Cardiac muscle cell (in vitro differentiated cells and primary cell): ENCODE data around the gene EDARADD. TPM values are rescaled to one million over a fixed set of nuclear protein-coding genes. Genes with fewer than 3 reads are reported as not detected.
"Not testable (repeated sequence)": the region's sequence is repeated elsewhere in the genome, so short reads cannot be mapped to it uniquely, and the experiment has no call there.

ENCODE experiments used
- DNase-seq, 2 donors: peaks; one replicate each; pipeline versions ENCODE4 v3.0.0 to v3.0.0-alpha.2; 2010 to 2017; ENCODE audit warnings: low read depth in 1 of 2, low spot score in 1 of 2
- H3K27ac ChIP-seq: fragments of 200-600 bp; sonication (generic); 2 replicates; pipeline ENCODE4 v1.5.1; 2016
- H3K27me3 ChIP-seq: fragments of 200-600 bp; sonication (generic); 2 replicates; pipeline ENCODE4 v1.6.0; 2016; ENCODE audit warnings: control low read depth
- H3K36me3 ChIP-seq: fragments of 200-600 bp; sonication (generic); 2 replicates; pipeline ENCODE4 v1.5.1; 2016; ENCODE audit warnings: control low read depth
- H3K4me1 ChIP-seq: fragments of 200-600 bp; sonication (generic); 2 replicates; pipeline ENCODE4 v1.8.1; 2017; ENCODE audit warnings: low read depth, mild to moderate bottlenecking, mixed run types
- H3K4me3 ChIP-seq: fragments of 200-600 bp; sonication (generic); 2 replicates; pipeline ENCODE4 v1.5.1; 2016; ENCODE audit warnings: mild to moderate bottlenecking
- H3K9me3 ChIP-seq: fragments of 200-600 bp; sonication (generic); 2 replicates; pipeline ENCODE4 v1.5.1; 2017; ENCODE audit warnings: low read depth, mild to moderate bottlenecking, control low read depth
- CTCF ChIP-seq: IDR thresholded peaks from 2 replicates; pipeline ENCODE4 v1.5.1; 2012; ENCODE audit warnings: low read depth, mild to moderate bottlenecking, low read length
- polyA plus RNA-seq: library from polyadenylated mRNA; unstranded; fragments of >200 nt; fragmentation: Nextera tagmentation; extraction: Ambion mirVana; gene quantifications from 2 replicates; pipeline ENCODE4 v1.2.1, GENCODE V29; 2016
- total RNA-seq: library from RNA; depleted of rRNA; stranded (reverse); fragments of >200 nt; gene quantifications from 2 replicates; pipeline ENCODE4 v1.2.3, GENCODE V29; 2016

Gene EDARADD
- total and polyA plus RNA-seq, 2 experiments from 2014 or later, result 0.24 to 0.77 TPM

GRCh38 chr1:236458996-236459395 is 64.9 kb downstream of the EDARADD start:
- Histone ChIP-seq H3K27me3 (no peaks in the 10 kb centered on the region), H3K4me3 (no peak overlapping the region), H3K4me1 (no peaks in the 10 kb centered on the region), H3K27ac (no peak overlapping the region), H3K9me3 (no peaks in the 10 kb centered on the region), H3K36me3 (no peaks in the 10 kb centered on the region)
- DNase-seq, result no peak
- no peak for TF ChIP-seq CTCF

GRCh38 chr1:236460103-236460502 is 66.0 kb downstream of the EDARADD start:
- H3K27ac ChIP-seq, result no peak overlapping the region
- no peak for TF ChIP-seq CTCF
- no peak for DNase-seq
- no peaks in the 10 kb centered on the region for H3K9me3 ChIP-seq
- no peaks in the 10 kb centered on the region for H3K36me3 ChIP-seq
- H3K4me1 ChIP-seq, result no peaks in the 10 kb centered on the region
- no peaks in the 10 kb centered on the region for H3K27me3 ChIP-seq
- no peak overlapping the region for H3K4me3 ChIP-seq

- not testable (repeated sequence) for H3K36me3 ChIP-seq, H3K4me1 ChIP-seq, DNase-seq, H3K27ac ChIP-seq, H3K9me3 ChIP-seq, H3K4me3 ChIP-seq, H3K27me3 ChIP-seq
Observed at GRCh38 chr1:236464197-236464596, 70.1 kb downstream of the EDARADD start.

GRCh38 chr1:236465231-236465958 is 71.3 kb downstream of the EDARADD start:
- no peak overlapping the region for H3K27ac ChIP-seq
- no peaks in the 10 kb centered on the region for H3K36me3 ChIP-seq
- H3K9me3 ChIP-seq, result no peaks in the 10 kb centered on the region
- DNase-seq, result no peak
- TF ChIP-seq CTCF, result no peak
- H3K4me1 ChIP-seq, result no peaks in the 10 kb centered on the region
- no peak overlapping the region for H3K4me3 ChIP-seq
- H3K27me3 ChIP-seq, result no peaks in the 10 kb centered on the region

GRCh38 chr1:236465959-236466303 is 71.8 kb downstream of the EDARADD start:
- H3K9me3 ChIP-seq, result no peaks in the 10 kb centered on the region
- no peaks in the 10 kb centered on the region for H3K27me3 ChIP-seq
- H3K4me3 ChIP-seq, result no peak overlapping the region
- H3K4me1 ChIP-seq, result no peaks in the 10 kb centered on the region
- no peak for DNase-seq
- TF ChIP-seq CTCF, result no peak
- H3K36me3 ChIP-seq, result no peaks in the 10 kb centered on the region
- H3K27ac ChIP-seq, result no peak overlapping the region

- Histone ChIP-seq H3K27me3 (no peaks in the 10 kb centered on the region), H3K9me3 (no peaks in the 10 kb centered on the region), H3K36me3 (no peaks in the 10 kb centered on the region), H3K4me3 (no peak overlapping the region), H3K4me1 (no peaks in the 10 kb centered on the region), H3K27ac (no peak overlapping the region)
- DNase-seq, result no peak
- no peak for TF ChIP-seq CTCF
Observed at GRCh38 chr1:236467327-236467641, 73.2 kb downstream of the EDARADD start.
